GM19025 (cell line): ENCODE results near the gene EPC2.
"Not testable (repeated sequence)": the region's sequence is repeated elsewhere in the genome, so short reads cannot be mapped to it uniquely, and the experiment has no call there.

ENCODE experiments used
- ATAC-seq: cut with Tn5 transposase; IDR thresholded peaks from one replicate; pipeline ENCODE4 v1.9.1; 2021; ENCODE audit warnings: mild to moderate bottlenecking, low read depth, moderate library complexity; ENCODE audit not compliant: unreplicated experiment

Gene EPC2

DNA sequence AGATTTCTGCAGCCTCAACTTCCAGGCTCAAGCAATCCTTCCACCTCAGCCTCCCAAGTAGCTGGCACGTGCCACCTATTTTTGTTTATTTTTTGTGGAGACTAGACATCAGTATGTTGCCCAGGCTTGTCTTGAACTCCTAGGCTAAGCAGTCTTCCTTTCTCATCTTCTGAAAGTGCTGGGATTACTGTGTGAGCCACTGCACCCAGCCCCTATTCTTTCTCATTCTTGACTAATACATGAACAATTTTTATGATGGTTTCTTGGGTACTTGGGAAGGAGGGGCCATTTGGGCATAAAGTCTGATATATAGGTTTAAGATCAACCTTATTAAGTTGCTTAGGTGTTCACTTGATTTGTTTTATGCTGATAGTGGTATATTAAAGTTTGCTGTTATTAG is 26.2 kb downstream of the EPC2 start:
- ATAC-seq: no peak

DNA sequence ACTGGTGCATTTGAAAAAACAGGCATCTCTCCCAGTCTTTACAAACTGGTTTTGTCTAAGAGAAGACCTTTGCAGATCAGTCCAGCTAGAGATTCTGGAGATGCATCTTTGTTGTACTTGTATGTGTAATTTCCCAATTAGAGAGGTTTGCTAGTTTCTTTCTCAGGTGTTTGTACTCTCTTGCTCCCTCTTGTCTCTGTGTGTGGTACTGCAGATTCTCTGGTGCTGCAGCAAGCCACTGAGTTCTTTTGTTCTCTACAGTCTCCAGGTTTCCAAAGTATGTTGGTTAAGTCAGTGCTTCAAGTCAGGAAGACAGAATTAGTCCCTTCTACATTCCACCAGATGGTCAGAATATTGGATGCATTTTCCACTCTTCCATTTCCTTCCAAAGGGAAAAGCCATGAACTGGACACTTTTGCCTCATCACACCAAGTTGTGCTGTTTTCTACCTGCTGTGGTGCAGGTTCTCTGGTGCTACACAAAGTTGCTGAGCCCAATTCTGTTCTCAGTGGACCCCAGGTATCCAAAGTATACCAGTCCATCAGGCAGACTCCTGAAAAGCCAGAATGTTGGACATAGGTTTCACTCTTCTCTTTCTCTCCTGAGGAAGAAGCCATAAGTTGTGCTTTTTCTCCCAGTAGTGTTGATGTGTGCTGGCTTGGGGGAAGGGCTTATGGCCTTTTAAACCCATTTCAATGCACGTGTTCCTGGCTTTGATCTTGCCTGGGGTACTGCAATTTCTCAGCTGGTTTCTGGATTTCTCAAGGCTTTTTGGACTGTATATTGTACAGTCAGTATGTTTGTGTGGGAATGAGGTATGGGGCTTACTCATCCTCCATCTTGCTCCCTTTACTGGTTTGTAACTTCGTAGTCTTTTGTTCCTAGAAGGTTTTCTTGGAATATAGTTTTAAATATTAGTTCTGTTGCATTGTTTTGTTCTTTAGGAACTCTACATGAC is 29.8 kb downstream of the EPC2 start:
- ATAC-seq: no peak

DNA sequence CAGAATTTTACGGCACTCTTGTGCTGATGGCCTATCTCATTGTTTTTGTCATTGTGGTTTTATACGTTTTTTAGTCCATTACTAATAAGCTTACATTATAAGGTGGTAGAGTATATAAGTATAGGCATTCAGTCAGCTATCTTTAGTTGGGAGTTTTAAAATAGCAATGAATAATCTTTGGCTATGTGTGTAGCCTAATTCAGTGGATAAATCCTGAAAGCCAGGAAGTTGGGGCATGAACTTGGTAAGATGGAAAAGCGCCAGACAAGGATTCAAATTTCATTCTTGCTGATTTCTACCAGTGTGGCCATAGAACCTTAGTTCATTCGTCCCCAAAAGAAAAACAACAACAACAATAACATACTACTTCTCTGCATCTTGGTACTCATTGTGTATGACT is 31.2 kb downstream of the EPC2 start:
- no peak for ATAC-seq

DNA sequence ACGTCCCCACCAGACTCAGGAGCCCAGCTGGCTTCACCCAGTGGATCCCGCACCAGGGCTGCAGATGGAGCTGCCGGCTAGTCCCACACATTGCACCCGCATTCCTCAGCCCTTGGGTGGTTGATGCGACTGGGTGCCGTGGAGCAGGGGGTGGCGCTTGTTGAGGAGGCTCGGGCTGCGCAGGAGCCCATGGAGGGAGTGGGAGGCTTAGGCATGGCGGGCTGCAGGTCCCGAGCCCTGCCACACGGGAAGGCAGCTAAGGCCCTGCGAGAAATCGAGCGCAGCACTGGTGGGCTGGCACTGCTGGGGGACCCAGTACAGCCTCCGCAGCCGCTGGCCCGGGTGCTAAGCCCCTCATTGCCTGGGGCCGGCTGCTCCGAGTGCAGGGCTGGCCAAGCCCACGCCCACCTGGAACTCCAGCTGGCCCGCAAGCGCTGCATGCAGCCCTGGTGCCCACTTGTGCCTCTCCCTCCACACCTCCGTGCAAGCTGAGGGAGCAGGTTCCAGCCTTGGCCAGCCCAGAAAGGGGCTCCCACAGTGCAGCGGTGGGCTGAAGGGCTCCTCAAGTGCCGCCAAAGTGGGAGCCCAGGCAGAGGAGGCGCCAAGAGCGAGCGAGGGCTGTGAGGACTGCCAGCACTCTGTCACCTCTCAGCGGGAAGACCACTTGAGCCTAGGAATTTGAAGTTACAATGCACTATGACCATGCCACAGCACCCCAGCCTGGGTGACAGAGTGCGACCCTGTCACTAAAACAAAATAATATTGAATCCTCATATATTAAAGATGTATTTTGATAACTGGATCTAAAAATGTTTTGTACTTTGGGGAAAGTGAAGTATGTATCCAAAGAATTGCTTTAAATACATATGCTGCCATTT is 34.0 kb downstream of the EPC2 start:
- ATAC-seq: not testable (repeated sequence)

DNA sequence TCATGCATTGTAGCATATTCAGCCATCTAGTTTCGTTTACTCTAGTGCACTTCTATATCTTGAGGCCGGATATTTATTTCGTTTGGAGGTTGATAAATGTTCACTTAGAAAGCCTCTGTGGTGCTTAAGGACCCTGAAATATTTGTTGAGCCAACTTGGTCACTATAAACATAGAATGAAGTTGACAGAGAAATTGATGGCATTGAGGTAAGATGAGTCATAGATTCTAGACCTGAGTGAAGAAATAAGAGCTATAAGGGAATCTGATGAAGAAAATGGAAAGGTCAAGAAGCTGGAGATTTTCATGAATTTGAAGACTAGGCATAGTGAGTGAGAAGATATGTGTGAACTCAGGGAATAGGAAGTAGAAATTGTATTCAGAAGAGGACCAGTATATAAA is 35.9 kb downstream of the EPC2 start:
- no peak for ATAC-seq

DNA sequence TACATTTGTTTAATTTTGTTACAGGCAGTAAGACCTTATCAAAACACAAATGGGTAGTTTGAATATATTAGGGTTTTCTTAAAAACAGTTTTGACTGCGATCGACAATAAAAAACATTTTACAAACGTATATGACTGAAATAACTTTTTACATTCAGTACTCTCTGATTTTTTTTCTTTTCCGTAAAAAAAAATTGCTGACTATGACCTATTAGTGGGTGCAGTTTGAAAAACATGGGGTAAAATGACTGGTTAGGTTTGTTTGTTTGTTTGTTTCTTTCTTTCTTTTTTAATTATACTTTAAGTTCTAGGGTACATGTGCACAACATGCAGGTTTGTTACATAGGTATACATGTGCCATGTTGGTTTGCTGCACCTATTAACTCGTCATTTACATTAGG is 36.9 kb downstream of the EPC2 start:
- no peak for ATAC-seq

DNA sequence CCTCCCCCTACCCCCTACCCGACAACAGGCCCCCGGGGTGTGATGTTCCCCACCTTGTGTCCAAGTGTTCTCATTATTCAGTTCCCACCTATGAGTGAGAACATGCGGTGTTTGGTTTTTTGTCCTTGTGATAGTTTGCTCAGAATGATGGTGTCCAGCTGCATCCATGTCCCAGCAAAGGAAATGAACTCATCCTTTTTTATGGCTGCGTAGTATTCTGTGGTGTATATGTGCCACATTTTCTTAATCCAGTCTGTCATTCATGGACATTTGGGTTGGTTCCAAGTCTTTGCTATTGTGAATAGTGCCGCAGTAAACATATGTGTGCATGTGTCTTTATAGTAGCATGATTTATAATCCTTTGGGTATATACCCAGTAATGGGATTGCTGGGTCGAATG is 37.3 kb downstream of the EPC2 start:
- ATAC-seq: not testable (repeated sequence)

DNA sequence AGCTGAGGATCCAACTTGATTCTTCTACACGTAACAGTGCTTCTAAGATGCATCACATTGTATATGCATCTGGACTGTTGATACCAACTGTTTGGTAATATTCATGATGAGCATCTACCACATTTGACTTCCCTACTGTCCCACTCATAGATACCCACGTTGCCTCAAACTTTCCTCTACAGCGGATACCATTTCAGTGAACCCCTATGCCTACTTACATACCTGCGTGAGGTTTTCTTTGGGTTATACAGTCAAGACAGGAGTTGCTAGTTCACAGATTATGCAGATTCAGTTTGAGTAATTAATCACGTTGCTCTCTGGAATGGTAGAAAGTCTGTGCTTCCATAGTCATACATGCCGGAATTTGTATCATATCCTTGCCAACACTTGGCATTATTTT is 40.0 kb downstream of the EPC2 start:
- no peak for ATAC-seq

DNA sequence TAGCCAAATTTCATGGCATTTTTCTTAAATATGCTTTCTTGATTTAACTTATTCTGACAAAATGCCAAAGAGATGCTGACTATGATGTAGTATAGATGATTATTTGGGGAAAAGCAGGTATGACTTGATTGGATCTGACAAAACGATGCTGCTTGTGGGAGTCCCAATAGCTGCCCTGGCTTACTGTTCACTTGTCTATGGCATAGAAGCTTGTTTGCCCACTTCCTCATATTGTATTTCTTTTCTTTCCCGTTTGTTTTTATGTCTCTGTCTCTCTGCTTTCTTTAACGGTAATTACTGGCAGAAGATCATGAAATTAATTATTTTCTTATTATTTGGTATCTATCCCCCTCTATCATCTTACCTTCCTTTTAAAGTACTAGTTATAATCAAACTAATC is 43.0 kb downstream of the EPC2 start:
- no peak for ATAC-seq

DNA sequence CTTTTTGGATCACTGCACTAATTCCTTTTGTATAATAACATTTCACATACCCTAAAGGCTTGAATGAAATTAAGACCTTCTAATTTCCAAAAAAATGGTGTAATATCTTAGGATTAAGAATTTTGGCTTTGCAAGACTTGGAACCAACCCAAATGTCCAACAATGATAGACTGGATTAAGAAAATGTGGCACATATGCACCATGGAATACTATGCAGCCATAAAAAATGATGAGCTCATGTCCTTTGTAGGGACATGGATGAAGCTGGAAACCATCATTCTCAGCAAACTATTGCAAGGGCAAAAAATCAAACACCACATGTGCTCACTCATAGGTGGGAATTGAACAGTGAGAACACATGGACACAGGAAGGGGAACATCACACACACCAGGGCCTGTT is 43.5 kb downstream of the EPC2 start:
- ATAC-seq: not testable (repeated sequence)

DNA sequence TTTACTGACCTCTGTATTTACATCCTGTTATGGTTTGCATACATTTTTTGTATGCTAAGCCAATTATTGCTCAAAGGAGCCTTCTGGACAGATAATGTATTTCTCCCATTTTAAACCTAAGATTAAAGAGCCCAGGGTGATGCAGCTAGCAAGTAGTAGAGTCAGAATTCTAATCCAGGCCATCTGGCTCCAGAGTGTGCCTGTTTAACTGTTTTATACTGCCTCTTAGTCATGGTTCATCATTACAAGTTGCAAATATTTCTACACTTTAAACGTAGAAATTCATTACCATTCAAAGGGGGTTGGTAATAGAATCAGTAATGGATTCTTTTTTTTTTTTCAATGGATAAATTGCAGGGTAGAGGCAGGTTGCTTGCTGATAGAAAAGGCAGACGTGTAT is 52.4 kb downstream of the EPC2 start:
- ATAC-seq: no peak

DNA sequence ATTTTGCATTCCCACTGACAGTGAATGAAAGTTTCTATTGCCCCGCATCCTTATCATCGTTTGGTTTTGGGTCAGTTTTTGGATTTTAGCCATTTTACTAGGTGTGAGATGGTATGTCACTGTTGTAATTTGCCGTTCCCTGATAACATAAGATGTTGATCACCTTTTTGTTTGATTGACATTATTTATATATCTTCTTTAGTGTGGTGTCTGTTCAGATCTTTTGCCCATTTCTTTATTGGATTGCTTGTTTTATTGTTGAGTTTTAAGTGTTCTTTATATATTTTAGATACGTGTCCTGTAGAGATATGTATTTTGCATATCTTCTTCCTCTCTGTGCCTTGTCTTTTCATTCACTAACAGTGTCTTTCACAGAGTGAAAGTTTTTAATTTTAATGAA is 55.3 kb downstream of the EPC2 start:
- ATAC-seq: no peak

DNA sequence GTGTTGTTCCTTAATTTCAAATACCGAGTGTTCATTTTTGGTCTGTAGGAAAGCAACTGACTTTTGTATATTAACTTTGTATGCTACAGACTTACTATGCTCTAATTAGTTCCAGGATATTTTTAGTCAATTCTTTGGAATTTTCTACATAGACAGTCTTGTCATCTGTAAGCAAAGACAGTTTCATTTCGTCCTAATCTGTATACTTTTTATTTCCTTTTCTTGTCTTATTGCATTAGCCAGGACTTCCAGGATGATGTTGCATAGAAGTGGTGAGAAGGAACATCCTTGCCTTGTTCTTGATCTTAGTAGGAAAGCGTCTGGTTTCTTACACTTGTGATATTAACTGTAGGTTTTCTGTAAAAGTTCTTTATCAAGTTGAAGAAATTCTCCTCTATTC is 56.5 kb downstream of the EPC2 start:
- no peak for ATAC-seq

DNA sequence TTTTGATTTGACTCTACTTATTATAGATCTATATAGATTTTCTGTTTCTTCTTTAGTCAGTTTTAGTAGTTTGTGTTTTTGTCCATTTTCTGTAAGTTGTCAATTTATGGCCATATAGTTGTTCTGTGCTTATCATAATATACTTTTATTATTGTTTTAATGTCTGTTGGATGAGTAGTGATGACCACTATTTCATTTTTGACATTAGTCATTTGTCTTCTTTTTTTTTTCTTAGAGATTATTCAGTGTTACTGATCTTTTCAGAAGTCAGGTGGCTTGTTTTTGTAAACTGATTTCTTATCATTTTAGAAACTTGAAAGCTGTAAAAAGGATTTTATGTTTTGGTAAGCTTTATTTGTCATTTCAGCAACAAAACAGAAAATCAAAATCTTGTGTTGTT is 57.3 kb downstream of the EPC2 start:
- ATAC-seq: no peak

DNA sequence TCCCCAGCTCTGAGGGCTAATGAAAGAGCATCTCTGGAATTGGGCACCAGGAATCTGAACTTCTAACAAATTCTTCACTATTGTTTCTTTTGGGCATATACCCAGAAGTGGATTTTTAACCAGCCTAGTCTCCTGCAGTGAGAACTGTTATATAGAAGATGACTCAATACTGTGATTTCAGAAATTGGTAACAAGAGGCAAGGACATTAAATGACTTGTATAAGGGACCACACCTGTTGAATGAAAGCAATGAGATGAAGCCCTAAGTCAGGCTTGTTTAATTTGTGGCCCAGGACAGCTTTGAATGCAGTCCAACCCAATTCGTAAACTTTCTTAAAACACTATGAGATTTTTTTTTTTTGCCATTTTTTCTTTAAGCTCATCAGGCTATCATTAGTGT is 57.9 kb downstream of the EPC2 start:
- ATAC-seq: no peak

DNA sequence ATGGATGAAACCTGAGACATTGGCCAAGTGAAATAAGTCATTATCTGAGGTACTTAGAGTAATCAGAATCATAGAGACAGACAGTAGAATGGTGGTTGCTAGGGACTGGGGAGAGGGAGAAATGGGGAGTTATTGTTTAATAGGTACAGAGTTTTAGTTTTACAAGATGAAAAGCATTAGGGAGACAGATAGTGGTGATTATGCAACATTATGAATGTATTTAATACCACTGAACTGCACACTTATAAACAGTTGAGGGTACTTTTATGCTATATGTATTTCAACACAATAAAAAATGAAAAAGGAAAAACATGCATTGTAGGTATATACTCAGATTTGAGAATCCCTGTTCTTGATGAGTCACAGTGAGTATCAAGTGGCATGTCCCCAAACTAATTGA is 59.7 kb downstream of the EPC2 start:
- no peak for ATAC-seq

DNA sequence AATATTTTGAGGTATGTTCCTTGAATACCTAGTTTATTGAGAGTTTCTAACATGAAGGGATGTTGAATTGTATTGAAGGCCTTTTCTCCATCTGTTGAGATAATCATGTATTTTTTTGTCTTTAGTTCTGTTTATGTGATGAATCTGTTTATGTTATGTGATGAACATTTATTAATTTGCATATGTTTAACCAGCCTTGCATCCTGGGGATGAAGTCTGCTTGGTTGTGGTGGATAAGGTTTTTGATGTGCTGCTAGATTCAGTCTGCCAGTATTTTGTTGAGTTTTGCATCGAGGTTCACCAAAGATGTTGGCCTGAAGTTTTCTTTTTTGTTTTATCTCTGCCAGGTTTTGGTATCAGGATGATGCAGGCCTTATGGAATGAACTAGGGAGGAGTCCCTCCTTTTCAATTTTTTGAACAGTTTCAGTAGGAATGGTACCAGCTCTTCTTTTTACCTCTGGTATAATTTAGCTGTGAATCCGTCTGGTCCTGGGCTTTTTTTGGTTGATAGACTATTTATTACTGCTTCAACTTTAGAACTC is 71.9 kb downstream of the EPC2 start:
- no peak for ATAC-seq

DNA sequence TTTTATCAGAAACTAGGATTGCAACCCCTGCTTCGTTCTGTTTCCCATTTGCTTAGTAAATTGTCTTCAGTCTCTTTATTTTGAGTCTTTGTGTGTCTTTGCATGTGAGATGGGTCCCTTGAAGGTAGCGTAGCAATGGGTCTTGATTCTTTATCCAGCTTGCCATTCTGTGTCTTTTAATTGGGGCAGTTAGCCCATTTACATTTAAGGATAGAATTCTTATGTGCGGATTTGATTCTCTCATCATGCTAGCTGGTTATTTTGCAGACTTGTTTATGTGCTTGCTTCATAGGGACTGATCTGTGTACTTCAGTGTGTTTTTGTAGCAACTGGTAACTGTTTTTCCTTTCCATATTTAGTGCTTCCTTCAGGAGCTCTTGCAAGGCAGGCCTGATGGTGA is 73.5 kb downstream of the EPC2 start:
- ATAC-seq: no peak

DNA sequence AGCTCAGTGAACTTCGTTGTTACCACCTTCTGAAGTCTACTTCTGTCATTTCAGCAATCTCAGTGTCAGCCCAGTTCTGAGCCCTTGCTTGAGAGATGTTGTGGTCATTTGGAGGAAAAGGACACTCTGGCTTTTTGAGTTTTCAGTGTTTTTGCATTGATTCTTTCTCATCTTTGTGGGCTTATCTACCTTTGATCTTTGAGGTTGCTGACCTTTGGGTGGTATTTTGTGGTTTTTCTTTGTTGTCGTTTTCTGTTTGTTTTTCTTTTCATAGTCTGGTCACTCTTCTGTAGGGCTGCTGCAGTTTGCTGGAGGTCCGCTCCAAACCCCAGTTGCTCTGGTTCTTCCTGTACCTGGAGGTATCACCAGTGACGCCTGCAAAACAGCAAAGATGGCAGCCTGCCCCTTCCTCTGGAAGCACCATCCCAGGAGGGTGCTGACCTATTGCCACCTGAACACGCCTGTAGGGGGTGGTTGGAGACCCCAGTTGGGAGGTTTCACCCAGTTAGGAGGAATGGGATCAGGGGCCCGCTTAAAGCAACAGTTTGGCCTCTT is 74.7 kb downstream of the EPC2 start:
- ATAC-seq: no peak

DNA sequence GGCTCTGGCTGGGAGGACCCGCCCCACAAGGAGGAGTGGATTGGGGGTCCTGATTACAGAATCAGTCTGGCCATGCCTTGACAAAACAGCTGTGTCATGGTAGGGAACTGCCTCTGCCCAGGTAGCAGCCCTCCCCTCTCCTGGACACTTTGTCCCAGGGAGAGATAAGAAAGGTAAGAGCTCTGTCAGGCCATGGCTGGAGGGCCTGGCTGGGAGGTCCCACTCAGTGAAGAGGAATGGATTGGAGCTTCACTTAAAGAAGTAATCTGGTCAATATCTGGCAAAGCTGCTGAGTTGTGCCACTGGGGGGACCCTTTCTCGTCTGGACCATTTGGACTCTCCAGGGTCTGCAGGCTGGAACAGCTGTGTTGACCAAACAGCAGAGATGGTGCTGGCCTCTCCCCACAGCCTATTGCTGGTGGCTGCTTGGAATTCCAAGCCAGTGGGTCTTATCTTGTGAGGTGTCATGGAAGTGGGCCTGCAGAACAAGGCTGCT is 75.4 kb downstream of the EPC2 start:
- ATAC-seq: no peak

DNA sequence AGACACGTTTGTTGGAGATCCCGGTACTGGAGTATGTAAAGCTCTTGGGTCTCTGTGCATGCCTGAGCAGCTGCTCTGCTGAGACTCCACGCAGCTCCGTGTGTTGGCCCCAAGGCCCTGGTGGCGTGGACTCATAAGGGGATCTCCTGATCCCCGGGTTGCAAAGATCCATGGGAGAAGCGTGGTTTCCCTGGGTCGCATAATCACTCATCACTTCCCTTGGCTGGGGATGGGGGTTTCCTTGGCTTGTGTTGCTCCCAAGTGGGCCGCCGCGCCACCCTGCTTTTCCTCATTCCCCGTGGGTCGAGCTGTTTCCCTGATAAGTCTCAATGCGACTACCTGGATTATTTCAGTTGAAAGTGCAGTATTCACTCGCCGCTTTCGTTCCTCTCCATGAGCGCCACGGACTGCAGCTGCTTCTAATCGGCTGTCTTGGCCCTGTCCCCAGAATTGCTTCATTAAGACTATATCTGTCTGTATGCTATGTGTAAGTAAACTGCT is 76.0 kb downstream of the EPC2 start:
- no peak for ATAC-seq
